Peyer's patch (tissue), 4 donors: ENCODE results near the gene TCEANC2. TPM values are rescaled to one million over a fixed set of nuclear protein-coding genes. Genes with fewer than 3 reads are reported as not detected.

Experiments
- DNase-seq, 3 donors: peaks; one replicate each; pipeline ENCODE4 v3.0.0-alpha.2; 2017 to 2019
- H3K27ac ChIP-seq, 4 donors: fragments of 200-600 bp; sonication (generic); one replicate each; pipeline ENCODE4 v1.5.1; 2016 to 2019
- H3K27me3 ChIP-seq, 2 donors: fragments of 200-600 bp; sonication (generic); one replicate each; pipeline ENCODE4 v1.5.1; 2019
- H3K36me3 ChIP-seq, 3 donors: fragments of 200-600 bp; sonication (generic); one replicate each; pipeline ENCODE4 v1.5.1; 2016 to 2019
- H3K4me1 ChIP-seq, 4 donors: fragments of 200-600 bp; sonication (generic); one replicate each; pipeline ENCODE4 v1.5.1; 2016 to 2019
- H3K4me3 ChIP-seq, 4 donors: fragments of 200-600 bp; sonication (generic); 1 replicate in 3 of 4; 2 replicates in 1 of 4; pipeline ENCODE4 v1.5.1; 2016 to 2019; ENCODE audit warnings: mild to moderate bottlenecking in 1 of 4
- H3K9me3 ChIP-seq, 4 donors: fragments of 200-600 bp; sonication (generic); one replicate each; pipeline ENCODE4 v1.5.1; 2016 to 2019; ENCODE audit warnings: mild to moderate bottlenecking in 1 of 4
- CTCF ChIP-seq, 6 experiments: fragments of 450-650 bp in 4 of 6; fragments of 200-600 bp in 2 of 6; sonication (generic) in 1 of 6; IDR thresholded peaks; one replicate each; pipeline ENCODE4 v1.5.1; 2017 to 2019; ENCODE audit warnings: antibody characterized with exemption in 6 of 6, mild to moderate bottlenecking in 3 of 6, moderate library complexity in 1 of 6
- POLR2A ChIP-seq, 2 donors: fragments of 450-650 bp; IDR thresholded peaks; one replicate each; pipeline ENCODE4 v1.5.1; 2017; ENCODE audit warnings: antibody characterized with exemption in 2 of 2, mild to moderate bottlenecking in 2 of 2, moderate library complexity in 2 of 2
- total RNA-seq, 4 donors: library from RNA; depleted of rRNA; stranded (reverse); fragments of >200 nt; gene quantifications; one replicate each; pipeline ENCODE4 v1.1.0, GENCODE V29; 2016

TCEANC2 gene
- total RNA-seq, 4 donors from 2014 or later = 3.0 to 6.6 (median 5.3) TPM

- H3K4me3 ChIP-seq = no peak overlapping the region
- peaks cover 0 to 8% (median 0%) of the 10 kb centered on the region in 4 donors for H3K4me1 ChIP-seq
- H3K27ac ChIP-seq = no peak overlapping the region
- no peaks in the 10 kb centered on the region for H3K36me3 ChIP-seq
- H3K9me3 ChIP-seq = no peaks in the 10 kb centered on the region
- TF ChIP-seq POLR2A (IDR thresholded peaks at IDR 0.05) (no peak), CTCF (IDR thresholded peaks at IDR 0.05) (no peak)
- DNase-seq = no peak
- H3K27me3 ChIP-seq = no peaks in the 10 kb centered on the region
Observed at GRCh38 chr1:54012863-54013262, 40.5 kb upstream of the TCEANC2 start.

- H3K27ac ChIP-seq = no peak overlapping the region
- H3K4me3 ChIP-seq = no peak overlapping the region
- H3K27me3 ChIP-seq = no peaks in the 10 kb centered on the region
- H3K9me3 ChIP-seq = no peaks in the 10 kb centered on the region
- no peaks in the 10 kb centered on the region for H3K36me3 ChIP-seq
- H3K4me1 ChIP-seq = peaks cover 0 to 8% (median 0%) of the 10 kb centered on the region in 4 donors
- TF ChIP-seq CTCF (IDR thresholded peaks at IDR 0.05) (no peak), POLR2A (IDR thresholded peaks at IDR 0.05) (no peak)
- no peak for DNase-seq
Observed at GRCh38 chr1:54013393-54014008, 39.9 kb upstream of the TCEANC2 start.

GRCh38 chr1:54014009-54014629 is 39.3 kb upstream of the TCEANC2 start:
- H3K9me3 ChIP-seq = no peaks in the 10 kb centered on the region
- H3K27me3 ChIP-seq = no peaks in the 10 kb centered on the region
- no peak for DNase-seq
- H3K4me1 ChIP-seq = peaks cover 0 to 8% (median 0%) of the 10 kb centered on the region in 4 donors
- no peak overlapping the region for H3K4me3 ChIP-seq
- no peak overlapping the region for H3K27ac ChIP-seq
- no peaks in the 10 kb centered on the region for H3K36me3 ChIP-seq
- no peak for TF ChIP-seq CTCF (IDR thresholded peaks at IDR 0.05)
- TF ChIP-seq POLR2A (IDR thresholded peaks at IDR 0.05) = no peak

GRCh38 chr1:54016343-54017282 is 36.8 kb upstream of the TCEANC2 start:
- DNase-seq = peak in 1 of 3 donors; percentile 66
- no peak overlapping the region for H3K27ac ChIP-seq

More at GRCh38 chr1:54016343-54017282, 36.8 kb upstream of the TCEANC2 start:
- H3K27me3 ChIP-seq = no peaks in the 10 kb centered on the region
- no peaks in the 10 kb centered on the region for H3K36me3 ChIP-seq
- no peak overlapping the region for H3K4me3 ChIP-seq
- TF ChIP-seq POLR2A (IDR thresholded peaks at IDR 0.05) = no peak
- TF ChIP-seq CTCF (IDR thresholded peaks at IDR 0.05) = no peak
- H3K9me3 ChIP-seq = no peaks in the 10 kb centered on the region
- peaks cover 0 to 8% (median 0%) of the 10 kb centered on the region in 4 donors for H3K4me1 ChIP-seq
